Measurements from ENCODE around the gene HOXD13. TPM values are rescaled to one million over a fixed set of nuclear protein-coding genes. Genes with fewer than 3 reads are reported as not detected.
A peak's percentile ranks its signal among the peaks of the same experiment; 100 is the strongest.

Gene HOXD13
- total and polyA plus RNA-seq, 2 donors (not counting 1 experiment from before 2014, with no cell fraction given), result not detected

DNA sequence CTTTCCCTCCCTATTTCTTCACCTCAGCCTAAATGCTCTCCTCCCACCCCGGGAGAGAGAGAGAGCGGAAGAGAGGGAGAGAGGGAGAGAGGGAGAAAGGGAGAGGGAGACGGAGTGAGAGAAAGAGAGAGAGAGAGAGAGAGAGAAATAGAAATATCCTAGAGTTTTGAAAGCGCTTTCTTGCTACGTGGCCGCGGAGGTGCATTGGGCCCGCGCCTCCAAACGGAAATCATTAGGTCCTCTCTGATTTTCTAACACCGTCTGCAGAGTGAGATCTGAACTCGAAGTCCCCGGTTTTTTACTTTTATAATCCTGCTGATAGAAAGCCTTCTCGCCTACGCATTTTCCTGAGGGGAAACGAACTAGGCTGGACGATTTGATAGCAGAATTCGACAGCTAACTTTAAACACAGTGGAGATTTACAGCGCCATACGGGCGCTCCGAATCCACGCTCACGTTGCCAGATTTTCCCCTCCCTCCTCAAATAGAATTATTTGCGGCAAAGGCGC, 7.9 kb upstream of the HOXD13 start:
- H4K20me1 ChIP-seq (ENCODE audit: control insufficient read depth, insufficient read depth, low read length, poor library complexity, severe bottlenecking), result no peaks in the 10 kb centered on the region

More for the DNA sequence above, 7.9 kb upstream of the HOXD13 start:
- no peak overlapping the region for H2AFZ ChIP-seq (ENCODE audit: insufficient read depth, low read depth, low read length, poor library complexity, severe bottlenecking)
- Mint-ChIP-seq H3K4me1 (peaks cover 5% of the 10 kb centered on the region), H3K27me3 (peaks cover 73% of the 10 kb centered on the region), H3K4me3 (no peak overlapping the region), H3K9me3 (ENCODE audit: insufficient read depth) (no peaks in the 10 kb centered on the region), H3K27ac (peak overlapping the region; percentile 6)
- H3K4me1 ChIP-seq (ENCODE audit: control insufficient read depth in 2 of 2, insufficient read depth in 2 of 2, low read length in 2 of 2), result peaks cover 10 to 22% of the 10 kb centered on the region in 2 donors
- DNase-seq, result peak; percentile 32
- H3K36me3 ChIP-seq (replicated peaks in 1 of 2; ENCODE audit: control extremely low read depth in 1 of 2, control insufficient read depth in 1 of 2, extremely low read depth in 1 of 2, insufficient read depth in 2 of 2, low read length in 1 of 2), result no peaks in the 10 kb centered on the region
- TF ChIP-seq CTCF (IDR thresholded peaks at IDR 0.05) (no peak), EZH2 (IDR thresholded peaks at IDR 0.05; ENCODE audit: borderline replicate concordance, insufficient read depth, low read depth, low read length, poor library complexity, severe bottlenecking) (no peak)
- POLR2A ChIA-PET, result interaction anchor here (0.5 kb wide), 1 partner anchor 1771 kb away, joined by 3 read pairs; no protein-coding TSS in a partner anchor
- peaks cover 0 to 96% (median 80%) of the 10 kb centered on the region in 4 experiments for H3K27me3 ChIP-seq (replicated peaks in 1 of 4; ENCODE audit: control extremely low read depth in 1 of 4, control insufficient read depth in 3 of 4, insufficient read depth in 4 of 4, low read length in 3 of 4)
- ATAC-seq (ENCODE audit: low read depth), result no peak
- H3K79me2 ChIP-seq (ENCODE audit: control insufficient read depth, insufficient read depth, low read length), result no peaks in the 10 kb centered on the region
- peaks cover 1 to 84% (median 38%) of the 10 kb centered on the region in 3 donors for H3K9me3 ChIP-seq (ENCODE audit: control extremely low read depth in 1 of 3, control insufficient read depth in 2 of 3, insufficient read depth in 1 of 3, low read length in 2 of 3)
- H3K9ac ChIP-seq (ENCODE audit: low read length), result no peak overlapping the region
- no peak overlapping the region for H3K27ac ChIP-seq (ENCODE audit: low read length in 2 of 2)
- intact Hi-C loops (cut with micrococcal nuclease), result no loop called here
- H3K4me2 ChIP-seq (replicated peaks; ENCODE audit: low read depth, low read length, poor library complexity, severe bottlenecking), result no peak overlapping the region
- 6% methylated on average over 23 of the region's 26 CpGs for WGBS (ENCODE audit: insufficient coverage)
- CTCF ChIA-PET, result no interaction called here
- H3K4me3 ChIP-seq (ENCODE audit: control extremely low read depth in 1 of 5, extremely low read depth in 1 of 5, insufficient read depth in 1 of 5, low read depth in 2 of 5, low read length in 4 of 5), result no peak overlapping the region

Measured in B cell (primary cell).